K562 (cell line): ENCODE data around the gene TOM1L1. TPM values are rescaled to one million over a fixed set of nuclear protein-coding genes. Genes with fewer than 3 reads are reported as not detected.

ENCODE experiments used
- CBFA2T3 ChIP-seq: fragments of 450-650 bp; IDR thresholded peaks from 2 replicates; pipeline ENCODE4 v1.6.1; 2017
- CCNT2 ChIP-seq: IDR thresholded peaks from 2 replicates; pipeline ENCODE4 v1.6.1; 2011; ENCODE audit warnings: borderline replicate concordance, low read depth, mild to moderate bottlenecking, moderate library complexity, mixed read lengths, low read length; ENCODE audit not compliant: insufficient read length; ENCODE audit errors: extremely low read depth
- CTCFL ChIP-seq: IDR thresholded peaks from 2 replicates; pipeline ENCODE4 v1.6.1; 2011; ENCODE audit warnings: borderline replicate concordance, low read depth, mild to moderate bottlenecking, moderate library complexity, low read length; ENCODE audit not compliant: insufficient read depth, poor library complexity, severe bottlenecking
- CUX1 ChIP-seq: fragments of 200-800 bp; sonication (Bioruptor generic); IDR thresholded peaks from 2 replicates; pipeline ENCODE4 v1.6.1; 2016; ENCODE audit warnings: missing genetic modification characterization, missing compliant biosample characterization
- DEAF1 ChIP-seq: fragments of 450-650 bp; formaldehyde crosslinking; IDR thresholded peaks from 2 replicates; pipeline ENCODE4 v1.4.0; 2020; ENCODE audit warnings: mild to moderate bottlenecking, moderate library complexity
- FOXA1 ChIP-seq: fragments of 450-650 bp; IDR thresholded peaks from 2 replicates; pipeline ENCODE4 v1.6.1; 2016; ENCODE audit warnings: mild to moderate bottlenecking, borderline replicate concordance
- GTF2A2 ChIP-seq: IDR thresholded peaks from 2 replicates; pipeline ENCODE4 v1.6.1; 2016; ENCODE audit warnings: mild to moderate bottlenecking, missing genetic modification characterization, missing compliant biosample characterization
- HMBOX1 ChIP-seq: sonication (generic); IDR thresholded peaks from 2 replicates; pipeline ENCODE4 v1.6.1; 2016
- KAT8 ChIP-seq: fragments of 450-650 bp; IDR thresholded peaks from 2 replicates; pipeline ENCODE4 v1.6.1; 2016; ENCODE audit warnings: low read depth, mild to moderate bottlenecking
- MYC ChIP-seq, 2 experiments: fragments of 250-450 bp in 1 of 2; sonication (Bioruptor Pico) in 1 of 2; IDR thresholded peaks; 2 replicates each; pipeline versions ENCODE4 v1.5.1 to v1.6.1; 2012 to 2021; ENCODE audit warnings: low read depth in 2 of 2, borderline replicate concordance in 1 of 2, improper control_type of control experiment in 1 of 2, low read length in 1 of 2, mild to moderate bottlenecking in 1 of 2, moderate library complexity in 1 of 2
- NCOA6 ChIP-seq: fragments of 450-650 bp; IDR thresholded peaks from 2 replicates; pipeline ENCODE4 v1.6.1; 2017; ENCODE audit warnings: mild to moderate bottlenecking
- NR3C1 ChIP-seq: sonication (generic); formaldehyde crosslinking; IDR thresholded peaks from 2 replicates; pipeline ENCODE4 v1.8.1; 2022; ENCODE audit warnings: missing genetic modification reagents
- RBM17 ChIP-seq: fragments of 200-400 bp; formaldehyde crosslinking; IDR thresholded peaks from 2 replicates; pipeline ENCODE4 v1.6.1; 2017; ENCODE audit warnings: low read depth, mild to moderate bottlenecking, low read length, borderline replicate concordance
- ZNF224 ChIP-seq: sonication (generic); formaldehyde crosslinking; IDR thresholded peaks from 2 replicates; pipeline ENCODE4 v1.8.0; 2022; ENCODE audit warnings: mild to moderate bottlenecking, missing genetic modification reagents
- ZNF445 ChIP-seq: fragments of 250-450 bp; sonication (Bioruptor Pico); IDR thresholded peaks from 2 replicates; pipeline ENCODE4 v1.4.0; 2020; ENCODE audit warnings: low read depth, mild to moderate bottlenecking, moderate library complexity
- ZNF668 ChIP-seq: fragments of 250-450 bp; sonication (Bioruptor Pico); IDR thresholded peaks from 2 replicates; pipeline ENCODE4 v1.8.0; 2022; ENCODE audit warnings: mild to moderate bottlenecking, inconsistent platforms
- polyA plus RNA-seq, 8 experiments: library from polyadenylated mRNA; depleted of rRNA in 4 of 8; stranded (reverse) in 5 of 8; unstranded in 3 of 8; fragments of >200 nt; fragmentation: Nextera tagmentation in 2 of 8; fragmentation: Illumina TruSeq in 1 of 8; extraction: Ambion mirVana in 2 of 8; extraction: Trizol in 1 of 8; gene quantifications; 2 replicates each; pipeline versions ENCODE4 v1.2.1 to v1.2.3, GENCODE V29; 2011 to 2014; ENCODE audit warnings: inconsistent platforms in 1 of 8, missing spikeins in 1 of 8
- total RNA-seq, 7 experiments: library from RNA; depleted of rRNA in 6 of 7; stranded (reverse); fragments of >200 nt in 6 of 7; fragmentation: Illumina TruSeq in 2 of 7; extraction: Trizol in 2 of 7; gene quantifications; 2 replicates each; pipeline versions ENCODE4 v1.2.1 to v1.2.3, GENCODE V29; 2011 to 2021; ENCODE audit warnings: low replicate concordance in 1 of 7

Gene TOM1L1
- total and polyA plus RNA-seq, 9 of the 15 experiments (the other 6 are each of a cell fraction or from before 2014, with no cell fraction given), result 21.3 to 74.3 (median 31.0) TPM

GRCh38 chr17:54860617-54861470 lies 39.8 kb upstream of the TOM1L1 start (continued):
- TF ChIP-seq CUX1 (peak; percentile 83; the same call in 1 of the 2 replicates), ZNF224 (CRISPR knock-in tag) (no peak), MYC (IDR thresholded peaks at IDR 0.05; ENCODE audit: low read depth, low read length) (no peak), MYC (CRISPR knock-in tag; IDR thresholded peaks at IDR 0.05; ENCODE audit: borderline replicate concordance, low read depth) (no peak), CCNT2 (peak; percentile 96), CBFA2T3 (peak; percentile 100), ZNF668 (CRISPR knock-in tag) (peak; percentile 81), DEAF1 (CRISPR knock-in tag) (peak; percentile 32; the same call in 1 of the 2 replicates), NCOA6 (no peak), CTCFL (no peak), GTF2A2 (no peak), KAT8 (no peak), RBM17 (no peak), ZNF445 (no peak), NR3C1 (CRISPR knock-in tag) (no peak), FOXA1 (no peak), HMBOX1 (peak; percentile 94)
